Keratinocyte (primary cell): Measurements from ENCODE around the gene HSPB1. TPM values are rescaled to one million over a fixed set of nuclear protein-coding genes. Genes with fewer than 3 reads are reported as not detected.

Experiments
- DNase-seq: peaks from one replicate; pipeline ENCODE4 v3.0.0-alpha.2; 2011; ENCODE audit warnings: low read depth, missing footprints, low spot score
- FAIRE-seq: peaks from 2 replicates; lab custom pipeline; 2011; peaks lifted over from hg19 to GRCh38; lab: Jason Lieb, UNC
- H2AFZ ChIP-seq: 2 replicates; pipeline ENCODE4 v1.6.0; 2012; ENCODE audit warnings: low read length, control low read depth, inconsistent platforms; ENCODE audit not compliant: control insufficient read depth
- H3K27ac ChIP-seq: 2 replicates; pipeline ENCODE4 v1.5.1; 2011; ENCODE audit warnings: low read length; ENCODE audit not compliant: control insufficient read depth, insufficient read depth
- H3K27me3 ChIP-seq: 3 replicates; pipeline ENCODE4 v1.6.0; 2011; ENCODE audit warnings: low read length; ENCODE audit not compliant: control insufficient read depth, insufficient read depth; ENCODE audit errors: extremely low read depth
- H3K36me3 ChIP-seq, 2 experiments: 2 replicates in 1 of 2; 3 replicates in 1 of 2; pipeline ENCODE4 v1.5.1; 2011; ENCODE audit warnings: low read length in 2 of 2, mild to moderate bottlenecking in 1 of 2; ENCODE audit not compliant: control insufficient read depth in 2 of 2, insufficient read depth in 2 of 2; ENCODE audit errors: extremely low read depth in 1 of 2
- H3K4me1 ChIP-seq: 3 replicates; pipeline ENCODE4 v1.5.1; 2011; ENCODE audit warnings: low read length; ENCODE audit not compliant: control insufficient read depth, insufficient read depth; ENCODE audit errors: extremely low read depth
- H3K4me2 ChIP-seq: 3 replicates; pipeline ENCODE4 v1.6.0; 2011; ENCODE audit warnings: low read depth, low read length; ENCODE audit not compliant: control insufficient read depth, insufficient read depth; ENCODE audit errors: extremely low read depth
- H3K4me3 ChIP-seq, 3 experiments: fragments of 200-600 bp in 1 of 3; sonication (generic) in 1 of 3; 2 replicates in 2 of 3; 3 replicates in 1 of 3; pipeline ENCODE4 v1.5.1; 2011 to 2016; ENCODE audit warnings: low read length in 3 of 3, mild to moderate bottlenecking in 3 of 3, control low read depth in 2 of 3, inconsistent platforms in 1 of 3, low read depth in 1 of 3, mixed read lengths in 1 of 3, mixed run types in 1 of 3, moderate library complexity in 1 of 3; ENCODE audit not compliant: control insufficient read depth in 2 of 3, insufficient read depth in 2 of 3; ENCODE audit errors: extremely low read depth in 1 of 3
- H3K79me2 ChIP-seq: 2 replicates; pipeline ENCODE4 v1.6.0; 2012; ENCODE audit warnings: low read length; ENCODE audit not compliant: control insufficient read depth, insufficient read depth
- H3K9ac ChIP-seq: 3 replicates; pipeline ENCODE4 v1.6.0; 2011; ENCODE audit warnings: low read length; ENCODE audit not compliant: control insufficient read depth, insufficient read depth; ENCODE audit errors: extremely low read depth
- H3K9me1 ChIP-seq: 3 replicates; pipeline ENCODE4 v1.6.0; 2011; ENCODE audit warnings: low read length; ENCODE audit not compliant: control insufficient read depth, insufficient read depth; ENCODE audit errors: extremely low read depth
- H3K9me3 ChIP-seq: 2 replicates; pipeline ENCODE4 v1.5.1; 2012; ENCODE audit warnings: low read depth, low read length; ENCODE audit not compliant: control insufficient read depth
- H4K20me1 ChIP-seq: 3 replicates; pipeline ENCODE4 v1.6.0; 2011; ENCODE audit warnings: low read length; ENCODE audit not compliant: control insufficient read depth, insufficient read depth; ENCODE audit errors: extremely low read depth
- CTCF ChIP-seq, 3 experiments: IDR thresholded peaks in 1 of 3; conservative IDR thresholded peaks in 1 of 3; optimal IDR thresholded peaks in 1 of 3; 2 replicates in 2 of 3; 3 replicates in 1 of 3; pipeline versions ENCODE3 to v1.5.1; 2011; ENCODE audit warnings: low read length in 3 of 3, mild to moderate bottlenecking in 3 of 3, moderate library complexity in 2 of 3, control low read depth in 1 of 3, inconsistent platforms in 1 of 3; ENCODE audit not compliant: insufficient read depth in 2 of 3; ENCODE audit errors: extremely low read depth in 1 of 3
- EZH2 ChIP-seq: IDR thresholded peaks from one replicate; pipeline ENCODE4 v1.6.1; 2012; ENCODE audit warnings: inconsistent platforms, mild to moderate bottlenecking, low read length, moderate library complexity
- dilution Hi-C: fragments of 300-500 bp; cut with MboI; formaldehyde crosslinking; loops from one replicate; pipeline ENCODE4 v1.7.0; 2020; ENCODE audit warnings: low sequenced_read_pairs; ENCODE audit not compliant: extremely low pct_ligation_motif_present
- polyA plus RNA-seq, 5 experiments: library from polyadenylated mRNA; depleted of rRNA in 3 of 5; stranded (reverse) in 3 of 5; stranded (forward) in 1 of 5; unstranded in 1 of 5; fragments of >200 nt; gene quantifications; 1 replicate in 1 of 5; 2 replicates in 3 of 5; 3 replicates in 1 of 5; pipeline versions ENCODE4 v1.2.1 to v1.2.3, GENCODE V29; 2011 to 2012; ENCODE audit warnings: missing spikeins in 2 of 5, low read depth in 1 of 5, low replicate concordance in 1 of 5

The HSPB1 gene
- polyA plus RNA-seq, 1 donor (not counting 4 experiments of a cell fraction or from before 2014, with no cell fraction given): 460 TPM

DNA sequence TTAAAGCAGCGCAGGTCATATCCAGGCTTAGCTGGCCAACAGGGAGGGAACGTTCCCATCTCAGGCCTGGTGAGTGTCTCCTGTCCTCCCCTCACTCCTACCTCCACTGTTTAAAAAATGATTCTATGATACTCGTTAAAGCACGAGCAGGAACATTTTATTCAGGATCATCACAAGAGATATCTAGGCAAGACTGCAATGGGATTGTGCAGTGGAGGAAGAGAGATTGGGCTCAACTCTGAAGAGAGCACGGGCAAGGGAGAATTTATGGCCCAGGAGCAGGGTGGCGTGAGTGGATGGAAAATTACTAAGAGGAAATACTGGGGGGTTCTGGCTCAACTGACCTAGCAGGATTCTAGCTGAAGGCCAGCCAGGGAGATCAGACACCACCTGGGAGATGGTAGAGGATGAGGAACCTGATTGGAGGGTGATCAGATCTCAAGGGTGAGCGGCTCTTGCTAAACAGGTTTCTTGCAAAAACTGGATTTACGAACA lies 9.0 kb upstream of the HSPB1 start:
- Histone ChIP-seq H3K4me3 (no peak overlapping the region), H3K79me2 (no peaks in the 10 kb centered on the region), H3K27ac (peak overlapping the region; percentile 95), H3K9me1 (no peaks in the 10 kb centered on the region), H3K4me2 (no peak overlapping the region), H3K4me1 (peaks cover 49% of the 10 kb centered on the region), H2AFZ (peak overlapping the region; percentile 26), H3K9ac (no peak overlapping the region), H4K20me1 (no peaks in the 10 kb centered on the region), H3K9me3 (no peaks in the 10 kb centered on the region), H3K27me3 (no peaks in the 10 kb centered on the region), H3K36me3 (no peaks in the 10 kb centered on the region)
- dilution Hi-C loops: no loop called here
- DNase-seq (no peak), FAIRE-seq (no peak)
- TF ChIP-seq CTCF (optimal IDR thresholded peaks at IDR 0.05 in 1 of 3, IDR thresholded peaks at IDR 0.05 in 1 of 3, conservative IDR thresholded peaks at IDR 0.05 in 1 of 3; ENCODE audit: extremely low read depth in 1 of 3, insufficient read depth in 2 of 3, low read length in 3 of 3): no peak
- no peak for TF ChIP-seq EZH2

- H3K79me2 ChIP-seq: no peaks in the 10 kb centered on the region
- dilution Hi-C loops: no loop called here
- peak overlapping the region; percentile 89 for H3K4me2 ChIP-seq
- H4K20me1 ChIP-seq: no peaks in the 10 kb centered on the region
- peak overlapping the region; percentile 82 for H2AFZ ChIP-seq
- H3K4me1 ChIP-seq: peaks cover 54% of the 10 kb centered on the region
- H3K9me1 ChIP-seq: no peaks in the 10 kb centered on the region
- peak; percentile 34 for FAIRE-seq
- DNase-seq: no peak
- no peaks in the 10 kb centered on the region for H3K27me3 ChIP-seq
- H3K9ac ChIP-seq: peak overlapping the region; percentile 84
- peak overlapping the region; percentile 95 for H3K27ac ChIP-seq
- H3K4me3 ChIP-seq: peak overlapping the region; percentile 26 to 73 (median 51)
- no peaks in the 10 kb centered on the region for H3K9me3 ChIP-seq
- TF ChIP-seq CTCF (optimal IDR thresholded peaks at IDR 0.05 in 1 of 3, IDR thresholded peaks at IDR 0.05 in 1 of 3, conservative IDR thresholded peaks at IDR 0.05 in 1 of 3; ENCODE audit: extremely low read depth in 1 of 3, insufficient read depth in 2 of 3, low read length in 3 of 3): no peak
- TF ChIP-seq EZH2: no peak
- H3K36me3 ChIP-seq: no peaks in the 10 kb centered on the region
Observed at GRCh38 chr7:76294344-76295024, 8.0 kb upstream of the HSPB1 start.
